Measurements from ENCODE around the gene GIN1. TPM values are rescaled to one million over a fixed set of nuclear protein-coding genes. Genes with fewer than 3 reads are reported as not detected.

Gene GIN1
- total RNA-seq, 1 experiment from 2014 or later: 6.6 TPM

- Mint-ChIP-seq H3K4me1 (no peaks in the 10 kb centered on the region), H3K4me3 (no peak overlapping the region), H3K27ac (no peak overlapping the region), H3K9me3 (peaks cover 2 to 7% of the 10 kb centered on the region in 2 experiments; a peak in 3 of 5 replicates), H3K36me3 (ENCODE audit: insufficient read depth in 1 of 3, low read depth in 3 of 3) (peaks cover 5 to 22% (median 5%) of the 10 kb centered on the region in 3 experiments; a peak in 6 of 7 replicates), H3K27me3 (ENCODE audit: low read depth) (no peaks in the 10 kb centered on the region)
- H3K4me2 ChIP-seq (ENCODE audit: insufficient read depth, insufficient read length, low read length): no peak overlapping the region
- H2BK120ac ChIP-seq (ENCODE audit: low read depth, low read length, poor library complexity, severe bottlenecking): no peak overlapping the region
- H3K4ac ChIP-seq (ENCODE audit: low read depth, low read length): no peak overlapping the region
- H4K5ac ChIP-seq (ENCODE audit: insufficient read length, low read depth, low read length): no peak overlapping the region
- H2BK5ac ChIP-seq (ENCODE audit: insufficient read length, low read length): no peak overlapping the region
- H3K9me3 ChIP-seq (ENCODE audit: control insufficient read depth, low read depth, low read length): peaks cover 13% of the 10 kb centered on the region
- no peaks in the 10 kb centered on the region for H3K23me2 ChIP-seq (ENCODE audit: insufficient read length, low read depth, low read length, poor library complexity, severe bottlenecking)
- no peak overlapping the region for H2BK15ac ChIP-seq (ENCODE audit: low read depth, low read length)
- H3K14ac ChIP-seq (ENCODE audit: insufficient read depth, low read length): no peak overlapping the region
- no peaks in the 10 kb centered on the region for H3K79me2 ChIP-seq (ENCODE audit: insufficient read depth, low read length)
- H3K27me3 ChIP-seq (ENCODE audit: insufficient read depth, low read length): no peaks in the 10 kb centered on the region
- no peak for TF ChIP-seq CTCF (conservative IDR thresholded peaks at IDR 0.05)
- H2AK5ac ChIP-seq (ENCODE audit: insufficient read length, low read length): no peak overlapping the region
- WGBS (ENCODE audit: extremely low coverage, insufficient read length, low lambda C conversion rate): 100% methylated on average over 1 of the region's 2 CpGs
- H3K56ac ChIP-seq (ENCODE audit: insufficient read length, low read depth, low read length): no peak overlapping the region
- H2BK20ac ChIP-seq (ENCODE audit: low read depth, low read length, poor library complexity, severe bottlenecking): no peak overlapping the region
- no peaks in the 10 kb centered on the region for H4K20me1 ChIP-seq (ENCODE audit: control insufficient read depth, insufficient read depth, insufficient read length)
- H3K4me1 ChIP-seq (ENCODE audit: insufficient read depth, low read length): no peaks in the 10 kb centered on the region
- no peak overlapping the region for H2AFZ ChIP-seq (ENCODE audit: low read length)
- H3K18ac ChIP-seq (ENCODE audit: insufficient read length, low read depth, low read length): no peak overlapping the region
- H3T11ph ChIP-seq (ENCODE audit: low read length): no peak overlapping the region
- no peaks in the 10 kb centered on the region for H3K79me1 ChIP-seq (ENCODE audit: insufficient read depth, low read depth, low read length, poor library complexity, severe bottlenecking)
- no peak for DNase-seq
- no peak overlapping the region for H3K23ac ChIP-seq (ENCODE audit: insufficient read length, low read depth, low read length)
- H4K8ac ChIP-seq (replicated peaks; ENCODE audit: insufficient read length, low read depth, low read length): no peak overlapping the region
- H2BK12ac ChIP-seq (ENCODE audit: insufficient read length, low read depth, low read length): no peak overlapping the region
- no peak overlapping the region for H3K9ac ChIP-seq (ENCODE audit: extremely low read depth, insufficient read length, low read length)
- H3K27ac ChIP-seq (ENCODE audit: insufficient read length, low read depth, low read length): no peak overlapping the region
- no peak overlapping the region for H4K91ac ChIP-seq (ENCODE audit: insufficient read length, low read depth, low read length)
These were observed 83.3 kb downstream of the GIN1 start for GRCh38 chr5:103036601-103037000.

Other genes starting within 250 kb of the GIN1 start
- gene PPIP5K2, start 163 bp upstream of the GIN1 start, total RNA-seq (2021): 42.6 and 43.8 TPM in 2 replicates
- gene MACIR, start 138.6 kb upstream of the GIN1 start, total RNA-seq (2021): 11.0 and 11.7 TPM in 2 replicates